ENCODE data around the gene ADAM12.

ADAM12 gene

GRCh38 chr10:126387931-126388911 is at the start of gene ADAM12:
Gene ADAM12 (minus strand): TSS chr10:126388477. CDS start chr10:126388145, 332 bp downstream.
- Mint-ChIP-seq H3K27ac (no peak within 1 kb of the TSS), H3K27me3 (peaks cover 43% of the 10 kb centered on the region), H3K36me3 (peaks cover 3% of the 10 kb centered on the region), H3K4me1 (peaks cover 7% of the 10 kb centered on the region), H3K4me3 (peak within 1 kb of the TSS; percentile 73), H3K9me3 (peaks cover 5% of the 10 kb centered on the region)

GRCh38 chr10:126437635-126438406 is 49.5 kb upstream of the ADAM12 start:
- Mint-ChIP-seq H3K4me3 (no peak overlapping the region), H3K27ac (no peak overlapping the region), H3K36me3 (no peaks in the 10 kb centered on the region), H3K27me3 (peaks cover 14% of the 10 kb centered on the region), H3K9me3 (peaks cover 3% of the 10 kb centered on the region), H3K4me1 (no peaks in the 10 kb centered on the region)

- Mint-ChIP-seq H3K4me1 (no peaks in the 10 kb centered on the region), H3K27ac (no peak overlapping the region), H3K9me3 (no peaks in the 10 kb centered on the region), H3K4me3 (no peak overlapping the region), H3K36me3 (no peaks in the 10 kb centered on the region), H3K27me3 (peaks cover 9% of the 10 kb centered on the region)
These were observed 46.0 kb upstream of the ADAM12 start for GRCh38 chr10:126434235-126434634.

GRCh38 chr10:126433351-126433750 is 45.1 kb upstream of the ADAM12 start:
- no peak overlapping the region for H3K27ac Mint-ChIP-seq
- H3K9me3 Mint-ChIP-seq = no peaks in the 10 kb centered on the region

GRCh38 chr10:126432507-126432906 is 44.2 kb upstream of the ADAM12 start:
- no peaks in the 10 kb centered on the region for H3K9me3 Mint-ChIP-seq
- no peaks in the 10 kb centered on the region for H3K4me1 Mint-ChIP-seq
- no peaks in the 10 kb centered on the region for H3K36me3 Mint-ChIP-seq
- no peak overlapping the region for H3K4me3 Mint-ChIP-seq
- H3K27ac Mint-ChIP-seq = no peak overlapping the region
- peaks cover 7% of the 10 kb centered on the region for H3K27me3 Mint-ChIP-seq

More at GRCh38 chr10:126433351-126433750, 45.1 kb upstream of the ADAM12 start:
- peaks cover 9% of the 10 kb centered on the region for H3K27me3 Mint-ChIP-seq
- no peaks in the 10 kb centered on the region for H3K36me3 Mint-ChIP-seq
- H3K4me3 Mint-ChIP-seq = no peak overlapping the region
- H3K4me1 Mint-ChIP-seq = no peaks in the 10 kb centered on the region

GRCh38 chr10:126431816-126432215 is 43.5 kb upstream of the ADAM12 start:
- peaks cover 2% of the 10 kb centered on the region for H3K27me3 Mint-ChIP-seq
- no peaks in the 10 kb centered on the region for H3K4me1 Mint-ChIP-seq
- no peaks in the 10 kb centered on the region for H3K9me3 Mint-ChIP-seq
- no peak overlapping the region for H3K4me3 Mint-ChIP-seq
- no peaks in the 10 kb centered on the region for H3K36me3 Mint-ChIP-seq
- H3K27ac Mint-ChIP-seq = no peak overlapping the region

GRCh38 chr10:126430512-126430911 is 42.2 kb upstream of the ADAM12 start:
- peaks cover 2% of the 10 kb centered on the region for H3K27me3 Mint-ChIP-seq
- H3K9me3 Mint-ChIP-seq = no peaks in the 10 kb centered on the region
- H3K4me3 Mint-ChIP-seq = no peak overlapping the region
- no peak overlapping the region for H3K27ac Mint-ChIP-seq
- H3K4me1 Mint-ChIP-seq = no peaks in the 10 kb centered on the region
- H3K36me3 Mint-ChIP-seq = no peaks in the 10 kb centered on the region

GRCh38 chr10:126429275-126429674 is 41.0 kb upstream of the ADAM12 start:
- H3K9me3 Mint-ChIP-seq = peaks cover 4% of the 10 kb centered on the region
- no peaks in the 10 kb centered on the region for H3K4me1 Mint-ChIP-seq
- no peaks in the 10 kb centered on the region for H3K36me3 Mint-ChIP-seq
- H3K4me3 Mint-ChIP-seq = no peak overlapping the region
- peaks cover 2% of the 10 kb centered on the region for H3K27me3 Mint-ChIP-seq
- H3K27ac Mint-ChIP-seq = no peak overlapping the region

GRCh38 chr10:126425489-126426065 is 37.3 kb upstream of the ADAM12 start:
- H3K36me3 Mint-ChIP-seq = no peaks in the 10 kb centered on the region
- H3K4me3 Mint-ChIP-seq = no peak overlapping the region
- H3K4me1 Mint-ChIP-seq = no peaks in the 10 kb centered on the region
- peaks cover 2% of the 10 kb centered on the region for H3K27me3 Mint-ChIP-seq
- H3K27ac Mint-ChIP-seq = no peak overlapping the region
- peaks cover 23% of the 10 kb centered on the region for H3K9me3 Mint-ChIP-seq

- Mint-ChIP-seq H3K27me3 (peaks cover 2% of the 10 kb centered on the region), H3K27ac (no peak overlapping the region), H3K4me3 (no peak overlapping the region), H3K4me1 (no peaks in the 10 kb centered on the region), H3K36me3 (no peaks in the 10 kb centered on the region), H3K9me3 (peaks cover 23% of the 10 kb centered on the region)
These were observed 36.8 kb upstream of the ADAM12 start for GRCh38 chr10:126425032-126425431.

- no peak overlapping the region for H3K27ac Mint-ChIP-seq
- peaks cover 23% of the 10 kb centered on the region for H3K9me3 Mint-ChIP-seq
- no peaks in the 10 kb centered on the region for H3K36me3 Mint-ChIP-seq
- peaks cover 2% of the 10 kb centered on the region for H3K27me3 Mint-ChIP-seq
- H3K4me1 Mint-ChIP-seq = no peaks in the 10 kb centered on the region
- no peak overlapping the region for H3K4me3 Mint-ChIP-seq
These were observed 35.6 kb upstream of the ADAM12 start for GRCh38 chr10:126423732-126424491.

GRCh38 chr10:126422567-126422966 is 34.3 kb upstream of the ADAM12 start:
- Mint-ChIP-seq H3K9me3 (peaks cover 23% of the 10 kb centered on the region), H3K4me3 (no peak overlapping the region), H3K27ac (no peak overlapping the region), H3K27me3 (peaks cover 2% of the 10 kb centered on the region), H3K36me3 (no peaks in the 10 kb centered on the region), H3K4me1 (no peaks in the 10 kb centered on the region)

- H3K4me1 Mint-ChIP-seq = no peaks in the 10 kb centered on the region
- no peak overlapping the region for H3K4me3 Mint-ChIP-seq
These were observed 33.5 kb upstream of the ADAM12 start for GRCh38 chr10:126421756-126422256.

GRCh38 chr10:126420567-126421300 is 32.5 kb upstream of the ADAM12 start:
- Mint-ChIP-seq H3K36me3 (peaks cover 2% of the 10 kb centered on the region), H3K4me3 (no peak overlapping the region), H3K9me3 (peaks cover 23% of the 10 kb centered on the region)

More at GRCh38 chr10:126421756-126422256, 33.5 kb upstream of the ADAM12 start:
- Mint-ChIP-seq H3K36me3 (no peaks in the 10 kb centered on the region), H3K9me3 (peaks cover 23% of the 10 kb centered on the region), H3K27ac (no peak overlapping the region), H3K27me3 (peaks cover 2% of the 10 kb centered on the region)

More at GRCh38 chr10:126420567-126421300, 32.5 kb upstream of the ADAM12 start:
- Mint-ChIP-seq H3K4me1 (no peaks in the 10 kb centered on the region), H3K27me3 (no peaks in the 10 kb centered on the region), H3K27ac (no peak overlapping the region)
